ENCODE results near the gene MYB.
"Not testable (repeated sequence)": the region's sequence is repeated elsewhere in the genome, so short reads cannot be mapped to it uniquely, and the experiment has no call there.

The MYB gene

DNA sequence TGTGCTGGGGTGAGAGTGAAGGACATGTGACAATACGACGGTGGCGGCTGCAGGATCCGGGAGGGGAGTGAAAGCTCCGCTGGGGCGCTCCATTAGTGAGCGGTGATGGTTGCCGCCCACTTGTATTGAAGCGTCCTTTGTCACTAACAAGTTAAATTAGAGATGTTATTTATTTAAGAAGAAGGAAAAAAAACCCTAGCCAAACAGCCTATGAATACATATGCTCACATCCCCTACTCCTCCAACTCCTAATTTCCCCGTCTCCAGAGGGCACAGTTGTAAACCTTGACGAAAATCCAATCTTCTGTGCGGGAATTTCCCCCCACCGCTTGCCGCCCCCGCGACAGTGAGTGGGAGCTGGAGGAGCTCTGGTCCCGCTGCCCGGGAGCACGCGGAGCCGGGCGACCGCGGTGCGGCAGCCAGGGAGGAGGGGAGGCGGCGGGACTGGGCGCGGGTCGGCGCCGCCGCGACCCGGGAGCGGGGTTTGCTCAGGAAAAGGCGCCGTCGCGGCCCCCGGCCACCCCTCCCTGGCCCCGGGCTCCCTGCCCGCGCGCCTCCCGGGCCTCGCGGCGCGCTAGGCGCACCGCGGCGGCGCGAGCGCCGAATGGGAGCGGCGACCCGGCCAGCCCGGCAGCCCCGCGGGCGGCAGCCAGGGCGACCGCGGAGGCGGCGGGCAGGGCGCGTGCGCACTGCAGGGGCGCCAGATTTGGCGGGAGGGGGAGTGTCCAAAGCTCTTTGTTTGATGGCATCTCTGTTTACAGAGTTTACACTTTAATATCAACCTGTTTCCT is at the start of gene MYB:
Gene MYB (plus strand): TSS at position 767 of the 791 bp plus-strand sequence. CDS start 206 bp downstream, outside the sequence.
- peak; percentile 53 for DNase-seq

DNA sequence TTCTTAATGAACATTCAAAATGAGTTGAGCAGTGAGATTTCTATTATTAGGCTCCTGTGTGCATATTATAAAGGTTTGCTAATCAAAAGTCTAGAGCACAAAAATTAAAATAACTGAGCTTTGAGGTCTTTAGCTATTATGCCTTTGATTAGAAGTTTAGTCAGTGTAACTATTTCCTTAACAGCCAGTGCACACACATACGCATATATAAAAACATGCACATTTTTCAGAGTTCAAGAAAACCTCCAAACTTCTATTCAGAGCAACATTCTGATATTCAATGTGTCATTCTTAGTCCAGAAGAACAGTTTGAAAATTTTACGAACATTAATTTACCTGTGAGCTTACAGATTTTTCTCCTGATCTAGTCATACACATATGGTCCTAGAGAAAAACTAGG is 48.3 kb upstream of the MYB start:
- DNase-seq: no peak

DNA sequence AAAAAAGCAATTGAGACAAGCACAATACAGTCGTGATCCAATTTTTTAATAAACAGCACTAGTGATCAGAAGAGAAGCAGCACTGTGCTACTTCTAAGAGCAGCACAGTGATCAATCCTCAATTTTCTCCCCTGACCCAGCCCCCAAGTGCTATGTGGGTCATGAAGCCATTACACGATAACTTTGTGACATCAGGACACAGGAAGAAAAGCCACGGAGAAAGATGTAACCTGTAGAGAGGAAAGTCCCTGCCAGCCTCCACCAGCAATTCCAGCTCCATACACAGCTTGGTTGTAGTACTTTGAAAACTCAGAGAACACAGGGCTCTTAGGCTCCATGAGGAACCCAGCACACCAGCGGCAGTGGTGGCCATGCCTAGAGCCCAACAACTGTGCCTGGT is 45.3 kb upstream of the MYB start:
- DNase-seq: no peak

DNA sequence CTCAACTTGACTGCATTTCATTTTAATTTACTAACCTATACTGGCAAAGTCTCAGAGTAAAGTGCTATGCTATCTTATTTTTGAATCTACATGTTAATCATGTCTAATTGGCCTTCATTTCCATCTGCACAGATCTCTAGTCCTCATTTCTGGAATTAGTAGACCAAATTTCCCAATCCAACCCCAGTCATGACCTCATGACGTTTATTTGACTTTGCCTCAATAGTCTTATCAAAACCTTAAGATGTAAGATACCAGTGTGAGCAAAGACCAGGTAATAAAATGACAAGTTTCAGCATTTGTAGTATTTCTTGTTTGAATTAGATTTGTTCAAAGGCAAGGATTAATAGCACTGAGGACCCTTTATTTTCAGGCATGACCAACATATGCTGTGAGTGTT is 43.3 kb upstream of the MYB start:
- DNase-seq: no peak

DNA sequence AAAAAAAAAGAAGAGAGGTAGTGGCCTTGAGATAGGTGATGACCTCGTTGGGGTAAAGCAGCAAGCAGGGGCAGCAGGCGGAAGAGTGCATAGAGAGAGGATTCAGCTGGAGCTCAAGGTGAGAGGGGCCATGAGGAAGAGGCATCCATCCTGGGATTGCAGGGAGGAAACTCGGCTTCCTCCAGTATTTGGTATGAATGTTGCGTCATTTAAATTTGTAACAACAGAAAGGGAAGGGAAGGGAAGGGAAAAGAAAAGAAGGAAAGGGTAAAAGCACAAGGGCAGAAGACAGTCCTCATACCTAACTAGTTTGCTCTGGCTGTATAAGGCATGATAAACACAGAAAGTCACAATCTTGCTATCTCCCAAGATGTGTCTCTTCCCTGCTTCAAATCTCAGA is 39.9 kb upstream of the MYB start:
- no peak for DNase-seq

- DNase-seq: no peak
Measured at GRCh38 chr6:135141728-135142127, 39.4 kb upstream of the MYB start.

DNA sequence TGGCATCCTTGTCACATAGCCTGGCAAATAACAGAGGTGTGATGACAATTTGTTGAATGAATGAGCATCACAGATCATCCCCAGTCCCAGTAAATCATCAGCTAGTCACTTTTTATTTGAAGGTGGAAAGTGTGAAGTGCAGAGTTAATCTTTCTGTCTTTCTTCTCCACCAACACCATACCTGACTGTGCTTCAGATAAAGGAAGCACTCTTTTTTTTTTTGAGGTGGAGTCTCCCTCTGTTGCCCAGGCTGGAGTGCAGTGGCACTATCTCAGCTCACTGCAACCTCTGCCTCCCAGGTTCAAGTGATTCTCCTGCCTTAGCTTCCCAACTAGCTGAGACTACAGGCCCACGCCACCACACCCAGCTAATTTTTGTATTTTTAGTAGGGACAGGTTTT is 38.9 kb upstream of the MYB start:
- not testable (repeated sequence) for DNase-seq

DNA sequence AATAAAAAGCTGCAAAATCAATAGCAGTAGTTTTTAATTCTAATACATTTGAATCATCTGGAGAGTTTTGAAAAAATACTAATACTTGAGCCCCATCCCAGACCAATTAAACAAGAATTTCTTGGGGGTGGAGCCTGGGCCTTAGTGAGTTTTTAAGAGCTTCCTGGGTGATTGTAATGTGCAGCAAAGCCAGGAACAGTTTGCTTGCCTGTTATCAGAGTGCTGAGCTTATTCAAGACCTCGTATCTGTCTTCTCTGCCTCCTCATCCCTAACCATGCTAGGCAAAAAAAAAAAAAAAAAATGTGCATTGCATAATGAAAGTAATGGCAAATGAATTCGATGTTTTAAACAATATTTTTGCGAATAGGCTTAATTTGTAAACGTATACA is 36.4 kb upstream of the MYB start:
- no peak for DNase-seq

DNA sequence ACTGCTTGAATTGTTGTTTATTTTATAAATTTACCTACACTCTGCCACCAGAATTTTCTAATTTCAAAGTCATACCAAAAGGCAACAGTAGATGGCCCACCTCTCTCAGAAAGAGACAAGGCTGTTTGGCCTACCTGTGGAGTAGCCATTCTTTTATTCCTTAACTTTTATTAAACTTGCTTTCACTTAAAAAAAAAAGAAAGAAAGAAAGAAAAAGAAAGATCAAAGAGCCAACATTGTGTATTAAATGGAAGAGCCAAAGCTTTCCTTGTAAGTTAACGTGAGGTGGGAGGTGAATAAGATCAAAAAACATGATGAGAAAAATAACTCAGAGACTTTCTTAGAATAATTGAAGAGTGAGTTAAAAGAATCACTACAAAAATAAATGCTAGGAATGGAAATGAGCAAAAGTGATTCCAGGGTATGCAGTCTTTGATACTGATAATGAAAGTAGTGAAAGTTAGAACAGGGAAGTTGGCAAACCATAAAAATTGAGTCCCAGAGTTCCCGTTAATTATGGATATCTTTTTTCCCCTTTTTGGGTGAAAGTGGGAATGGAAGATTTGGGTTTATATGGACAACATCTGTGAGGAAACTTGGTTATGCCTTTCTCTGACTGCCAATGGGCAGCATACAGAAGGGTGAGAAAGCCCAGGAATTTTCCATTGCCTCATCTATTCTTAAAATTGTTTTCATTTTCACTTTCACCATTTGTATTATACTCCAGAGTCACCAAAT is 35.9 kb upstream of the MYB start:
- DNase-seq: no peak

GRCh38 chr6:135146162-135146934 is 34.8 kb upstream of the MYB start:
- no peak for DNase-seq

- no peak for DNase-seq
Measured at GRCh38 chr6:135147637-135148592, 33.2 kb upstream of the MYB start.

- no peak for DNase-seq
Measured at GRCh38 chr6:135148889-135149288, 32.2 kb upstream of the MYB start.

DNA sequence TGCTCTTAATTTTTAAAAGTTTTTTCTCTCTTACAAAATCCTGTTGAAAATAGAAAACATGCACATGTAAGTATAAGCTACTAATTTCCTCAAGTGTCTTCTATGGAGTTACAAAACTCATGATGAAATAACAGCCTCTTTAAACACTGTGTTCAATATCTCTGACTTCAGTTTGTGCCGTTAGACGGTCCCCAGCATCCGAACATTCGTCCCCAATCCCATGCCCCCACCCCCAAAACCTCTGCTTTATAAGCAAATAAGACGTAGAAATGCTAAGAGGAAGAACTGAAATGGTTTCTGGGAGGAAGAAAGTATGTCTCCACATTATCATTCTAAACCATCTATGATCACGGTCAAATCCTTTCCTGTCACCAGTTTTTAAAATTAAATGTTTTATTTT is 31.7 kb upstream of the MYB start:
- DNase-seq: no peak

GRCh38 chr6:135150481-135150880 is 30.6 kb upstream of the MYB start:
- DNase-seq: not testable (repeated sequence)

- DNase-seq: not testable (repeated sequence)
Measured at GRCh38 chr6:135154125-135154524, 27.0 kb upstream of the MYB start.

GRCh38 chr6:135158397-135158796 is 22.7 kb upstream of the MYB start:
- no peak for DNase-seq

DNA sequence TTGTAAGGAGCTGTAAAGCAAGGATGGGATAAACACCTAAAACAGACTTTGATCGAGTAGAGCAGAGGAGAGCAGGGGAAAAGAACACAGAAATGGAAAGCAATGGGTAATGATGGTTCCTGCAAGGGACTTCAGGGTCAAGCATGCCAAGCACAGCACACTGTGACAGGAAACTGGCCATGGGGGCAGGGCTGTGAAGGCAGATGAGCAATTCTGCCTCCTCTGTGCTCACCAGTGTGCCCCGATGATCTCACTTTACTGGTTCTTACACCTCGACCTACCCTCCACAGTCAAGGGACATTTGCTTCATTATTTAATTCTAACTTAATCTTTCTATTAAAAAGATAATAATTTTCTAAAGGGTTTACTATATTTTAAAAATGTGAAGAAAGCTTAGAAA is 21.6 kb upstream of the MYB start:
- no peak for DNase-seq

GRCh38 chr6:135161411-135162395 is 19.4 kb upstream of the MYB start:
- DNase-seq: no peak

- DNase-seq: no peak
Measured at GRCh38 chr6:135162678-135163439, 18.2 kb upstream of the MYB start.

GRCh38 chr6:135163440-135163738 is 17.7 kb upstream of the MYB start:
- DNase-seq: no peak

GRCh38 chr6:135164387-135164786 is 16.7 kb upstream of the MYB start:
- DNase-seq: not testable (repeated sequence)

Measured in left hindlimb (tissue), 1 donor.